B cell (primary cell): ENCODE measurements around the gene ADCY10.

Experiments used
- CTCF ChIP-seq: fragments of 200-600 bp; IDR thresholded peaks from one replicate; pipeline ENCODE4 v1.8.0; 2022; ENCODE audit warnings: antibody characterized with exemption, mild to moderate bottlenecking
- EZH2 ChIP-seq: IDR thresholded peaks from 2 replicates; pipeline ENCODE4 v1.6.1; 2012; ENCODE audit warnings: borderline replicate concordance, low read depth, mild to moderate bottlenecking, moderate library complexity, low read length; ENCODE audit not compliant: insufficient read depth, poor library complexity, severe bottlenecking

GRCh38 chr1:167912294-167912693, 1.6 kb downstream of the ADCY10 start:
- TF ChIP-seq CTCF (no peak), EZH2 (no peak)
